A673 (cell line): ENCODE measurements around the gene CPHXL2. TPM values are rescaled to one million over a fixed set of nuclear protein-coding genes. Genes with fewer than 3 reads are reported as not detected.

Experiments used
- BruUV-seq: library from RNA; stranded (reverse); fragments of 400-500 nt; replicated peaks from 2 replicates; lab custom pipeline; 2021; lab: Mats Ljungman, UMichigan
- CTCF ChIA-PET: fragments of 300-600 bp; sonication (Branson Sonifier 250); formaldehyde crosslinking; loops from one replicate; lab custom pipeline; 2022; ENCODE audit warnings: antibody characterized with exemption; lab: Charles Lee
- POLR2A ChIA-PET: fragments of 300-600 bp; sonication (Branson Sonifier 250); formaldehyde crosslinking; loops from one replicate; lab custom pipeline; 2022; ENCODE audit warnings: antibody characterized with exemption; ENCODE audit not compliant: low non-redundant PET; lab: Charles Lee
- DNase-seq: peaks from one replicate; pipeline ENCODE4 v3.0.0-alpha.2; 2015; ENCODE audit warnings: low spot score
- H3K27ac ChIP-seq: fragments of 200-600 bp; sonication (generic); 2 replicates; pipeline ENCODE4 v1.5.1; 2016; ENCODE audit warnings: mixed run types, low read depth, mild to moderate bottlenecking, mixed read lengths, antibody characterized with exemption, low read length; ENCODE audit not compliant: poor library complexity, severe bottlenecking
- H3K27me3 ChIP-seq: fragments of 200-600 bp; sonication (generic); replicated peaks from 2 replicates; pipeline ENCODE4 v1.6.1; 2017; ENCODE audit warnings: mixed run types, low read depth, mild to moderate bottlenecking, mixed read lengths, antibody characterized with exemption, low read length; ENCODE audit not compliant: insufficient read depth, poor library complexity
- H3K36me3 ChIP-seq: fragments of 200-600 bp; sonication (generic); 2 replicates; pipeline ENCODE4 v1.6.1; 2016; ENCODE audit warnings: mixed run types, mild to moderate bottlenecking, mixed read lengths, antibody characterized with exemption, low read length; ENCODE audit not compliant: insufficient read depth, poor library complexity, severe bottlenecking
- H3K4me1 ChIP-seq: fragments of 200-600 bp; sonication (generic); 2 replicates; pipeline ENCODE4 v1.6.1; 2017; ENCODE audit warnings: mixed run types, mild to moderate bottlenecking, mixed read lengths, antibody characterized with exemption, low read length; ENCODE audit not compliant: insufficient read depth, poor library complexity, severe bottlenecking
- H3K4me3 ChIP-seq: fragments of 200-600 bp; sonication (generic); 2 replicates; pipeline ENCODE4 v1.5.1; 2016; ENCODE audit warnings: low read depth, mixed run types, mild to moderate bottlenecking, mixed read lengths, low read length; ENCODE audit not compliant: poor library complexity, severe bottlenecking
- H3K9me3 ChIP-seq: fragments of 200-600 bp; sonication (generic); 2 replicates; pipeline ENCODE4 v1.6.1; 2016; ENCODE audit warnings: mixed run types, low read depth, mild to moderate bottlenecking, mixed read lengths, antibody characterized with exemption, low read length; ENCODE audit not compliant: poor library complexity, severe bottlenecking
- EZH2 ChIP-seq: fragments of 200-600 bp; sonication (generic); IDR thresholded peaks from 2 replicates; pipeline ENCODE4 v1.6.1; 2017; ENCODE audit warnings: borderline replicate concordance, low read depth, mild to moderate bottlenecking, mixed read lengths, antibody characterized with exemption, low read length; ENCODE audit not compliant: poor library complexity, severe bottlenecking
- intact Hi-C: fragments of 100-400 bp; cut with micrococcal nuclease; formaldehyde crosslinking; loops from one replicate; pipeline ENCODE4 v1.10.0; 2022; ENCODE audit not compliant: unreplicated experiment
- total RNA-seq: library from RNA; stranded (reverse); gene quantifications from 2 replicates; pipeline ENCODE4 v1.2.3, GENCODE V29; 2021
- TF ChIP-seq, protein P1 (sequence below): fragments of 300-800, 200-600 bp; sonication (generic); conservative IDR thresholded peaks from 2 replicates; pipeline ENCODE4 v1.5.1; 2017; ENCODE audit warnings: low read depth, mild to moderate bottlenecking, antibody characterized with exemption, low read length, moderate library complexity, mixed read lengths

Gene CPHXL2
- total RNA-seq, 1 experiment from 2014 or later, result not detected

DNA sequence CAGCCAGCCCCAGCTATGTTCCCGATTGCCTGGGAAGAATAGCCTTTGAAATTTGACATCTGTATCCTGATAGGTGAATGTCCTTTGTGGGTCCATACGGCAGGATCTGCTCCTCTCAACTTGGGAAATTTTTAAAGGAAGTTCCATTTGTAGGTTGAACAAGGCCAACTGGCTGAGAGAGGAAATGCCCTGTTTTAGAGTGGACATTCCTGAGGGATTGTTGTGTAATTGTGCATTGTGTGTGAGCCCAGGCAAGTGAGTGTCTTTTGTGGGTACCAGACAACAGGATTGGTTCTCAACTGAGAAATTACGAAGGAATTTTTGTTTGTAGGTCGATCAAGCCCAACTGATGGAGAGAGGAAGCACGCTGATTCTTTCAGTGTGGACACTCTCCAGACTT lies 2.6 kb upstream of the CPHXL2 start:
- no peak overlapping the region for H3K4me3 ChIP-seq
- no peak overlapping the region for H3K27ac ChIP-seq
- TF ChIP-seq, protein P1, sequence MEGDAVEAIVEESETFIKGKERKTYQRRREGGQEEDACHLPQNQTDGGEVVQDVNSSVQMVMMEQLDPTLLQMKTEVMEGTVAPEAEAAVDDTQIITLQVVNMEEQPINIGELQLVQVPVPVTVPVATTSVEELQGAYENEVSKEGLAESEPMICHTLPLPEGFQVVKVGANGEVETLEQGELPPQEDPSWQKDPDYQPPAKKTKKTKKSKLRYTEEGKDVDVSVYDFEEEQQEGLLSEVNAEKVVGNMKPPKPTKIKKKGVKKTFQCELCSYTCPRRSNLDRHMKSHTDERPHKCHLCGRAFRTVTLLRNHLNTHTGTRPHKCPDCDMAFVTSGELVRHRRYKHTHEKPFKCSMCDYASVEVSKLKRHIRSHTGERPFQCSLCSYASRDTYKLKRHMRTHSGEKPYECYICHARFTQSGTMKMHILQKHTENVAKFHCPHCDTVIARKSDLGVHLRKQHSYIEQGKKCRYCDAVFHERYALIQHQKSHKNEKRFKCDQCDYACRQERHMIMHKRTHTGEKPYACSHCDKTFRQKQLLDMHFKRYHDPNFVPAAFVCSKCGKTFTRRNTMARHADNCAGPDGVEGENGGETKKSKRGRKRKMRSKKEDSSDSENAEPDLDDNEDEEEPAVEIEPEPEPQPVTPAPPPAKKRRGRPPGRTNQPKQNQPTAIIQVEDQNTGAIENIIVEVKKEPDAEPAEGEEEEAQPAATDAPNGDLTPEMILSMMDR, result no peak
- no peak for TF ChIP-seq EZH2
- intact Hi-C loops, result no loop called here
- no peaks in the 10 kb centered on the region for H3K9me3 ChIP-seq
- ChIA-PET CTCF (no interaction called here), POLR2A (no interaction called here)
- no TSS peak for BruUV-seq
- DNase-seq, result no peak
- no peaks in the 10 kb centered on the region for H3K4me1 ChIP-seq
- H3K36me3 ChIP-seq, result no peaks in the 10 kb centered on the region
- H3K27me3 ChIP-seq, result no peaks in the 10 kb centered on the region

DNA sequence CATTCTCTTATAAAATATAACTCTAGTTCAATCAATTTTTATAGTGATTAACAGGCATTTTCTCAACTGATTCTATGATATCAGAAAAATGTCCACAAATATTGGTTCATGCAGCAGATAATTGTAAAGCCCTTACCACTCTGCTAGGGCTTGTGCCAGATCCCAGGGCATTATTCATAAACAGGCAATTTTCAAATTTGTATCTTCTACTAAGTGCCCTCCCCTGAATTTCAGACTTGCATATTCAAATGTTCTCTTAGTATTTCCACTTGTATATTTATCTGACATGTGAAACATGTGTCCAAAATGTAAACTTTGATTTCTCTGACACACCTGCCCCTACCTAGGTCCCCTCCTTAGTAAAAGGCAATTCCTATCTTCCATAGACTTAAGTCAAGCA lies 9.3 kb downstream of the CPHXL2 start:
- Histone ChIP-seq H3K27ac (no peak overlapping the region), H3K4me3 (no peak overlapping the region), H3K36me3 (no peaks in the 10 kb centered on the region), H3K9me3 (no peaks in the 10 kb centered on the region), H3K27me3 (no peaks in the 10 kb centered on the region), H3K4me1 (no peaks in the 10 kb centered on the region)
- POLR2A ChIA-PET, result no interaction called here
- intact Hi-C loops, result no loop called here
- CTCF ChIA-PET, result no interaction called here
- TF ChIP-seq EZH2, result no peak
- TF ChIP-seq, protein P1, result no peak
- DNase-seq, result no peak
- no TSS peak for BruUV-seq

DNA sequence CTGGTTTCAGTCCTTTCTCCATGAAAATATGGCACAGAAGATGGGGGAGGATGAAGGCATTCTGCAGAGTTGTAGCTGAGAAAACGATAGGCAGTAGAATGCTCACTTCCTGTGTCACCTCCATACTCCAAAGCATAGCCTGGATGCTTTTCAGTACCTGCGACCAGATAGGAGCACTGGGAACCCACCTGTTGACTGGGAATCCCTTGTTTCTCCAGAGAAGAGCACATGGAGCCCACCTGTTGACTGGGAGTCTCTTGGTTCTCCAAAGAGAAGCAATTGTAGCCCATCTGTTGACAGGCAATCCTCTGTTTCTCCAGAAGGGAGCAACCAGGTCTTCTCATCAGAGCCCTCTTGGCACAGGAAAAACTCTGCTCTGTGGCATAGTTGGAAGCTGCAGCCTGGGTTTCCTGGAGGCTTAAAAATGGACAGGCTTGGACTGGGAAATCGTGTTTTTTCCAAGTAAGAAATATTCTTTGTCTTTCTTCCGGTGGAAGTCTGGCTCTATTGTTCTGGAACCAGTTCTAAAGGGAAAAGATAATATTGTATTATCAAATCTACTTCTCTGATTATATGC lies 16.0 kb downstream of the CPHXL2 start:
- no peak overlapping the region for H3K27ac ChIP-seq
- intact Hi-C loops, result no loop called here
- no peaks in the 10 kb centered on the region for H3K4me1 ChIP-seq
- no peak overlapping the region for H3K4me3 ChIP-seq
- DNase-seq, result no peak
- no peaks in the 10 kb centered on the region for H3K9me3 ChIP-seq
- TF ChIP-seq, protein P1, result no peak
- no peak for TF ChIP-seq EZH2
- ChIA-PET POLR2A (no interaction called here), CTCF (no interaction called here)
- no peaks in the 10 kb centered on the region for H3K27me3 ChIP-seq
- peaks cover 30% of the 10 kb centered on the region for H3K36me3 ChIP-seq
- no TSS peak for BruUV-seq
